H1 (cell line): ENCODE data around the gene PFKFB3. TPM values are rescaled to one million over a fixed set of nuclear protein-coding genes. Genes with fewer than 3 reads are reported as not detected.
"Not testable (repeated sequence)": the region's sequence is repeated elsewhere in the genome, so short reads cannot be mapped to it uniquely, and the experiment has no call there.

ENCODE experiments used
- CTCF ChIA-PET: fragments of 300-600 bp; sonication (Branson Sonifier 250); formaldehyde crosslinking; loops from one replicate; lab custom pipeline; 2021; ENCODE audit not compliant: partially characterized antibody; lab: Charles Lee
- POLR2A ChIA-PET: fragments of 300-600 bp; sonication (Branson Sonifier 250); formaldehyde crosslinking; loops from one replicate; lab custom pipeline; 2021; ENCODE audit warnings: inconsistent platforms; ENCODE audit not compliant: partially characterized antibody; lab: Charles Lee
- DNase-seq, 2 experiments: peaks; one replicate each; pipeline versions ENCODE4 v3.0.0 to v3.0.0-alpha.2; 2010 to 2022; ENCODE audit warnings: low spot score in 2 of 2, low read depth in 1 of 2, mixed read lengths in 1 of 2
- FAIRE-seq: peaks from 2 replicates; lab custom pipeline; 2011; peaks lifted over from hg19 to GRCh38; lab: Jason Lieb, UNC
- H2AFZ ChIP-seq: 2 replicates; pipeline ENCODE4 v1.8.1; 2012; ENCODE audit warnings: low read length, inconsistent platforms
- H2AK5ac ChIP-seq: 2 replicates; pipeline ENCODE4 v1.6.1; 2013; ENCODE audit warnings: low read depth, low read length
- H2BK120ac ChIP-seq: replicated peaks from 2 replicates; pipeline ENCODE3; 2013; ENCODE audit warnings: low read depth, low read length, inconsistent platforms
- H2BK12ac ChIP-seq: 2 replicates; pipeline ENCODE4 v1.6.1; 2013; ENCODE audit warnings: low read depth, low read length
- H2BK15ac ChIP-seq: 2 replicates; pipeline ENCODE4 v1.6.1; 2013; ENCODE audit warnings: low read length
- H2BK20ac ChIP-seq: 2 replicates; pipeline ENCODE4 v1.6.1; 2013; ENCODE audit warnings: low read length
- H2BK5ac ChIP-seq: 2 replicates; pipeline ENCODE4 v1.6.1; 2013; ENCODE audit warnings: low read depth, low read length
- H3K14ac ChIP-seq: 2 replicates; pipeline ENCODE4 v1.6.1; 2013; ENCODE audit warnings: inconsistent platforms; ENCODE audit not compliant: insufficient read length
- H3K18ac ChIP-seq: 2 replicates; pipeline ENCODE4 v1.6.1; 2013; ENCODE audit warnings: low read length; ENCODE audit errors: extremely low read depth
- H3K23ac ChIP-seq: 2 replicates; pipeline ENCODE4 v1.6.1; 2013; ENCODE audit warnings: inconsistent platforms; ENCODE audit not compliant: insufficient read length
- H3K23me2 ChIP-seq: 2 replicates; pipeline ENCODE4 v1.6.1; 2013; ENCODE audit warnings: low read depth, low read length
- H3K27ac ChIP-seq: 2 replicates; pipeline ENCODE4 v1.6.1; 2011; ENCODE audit warnings: low read depth, low read length, inconsistent platforms
- H3K27me3 ChIP-seq, 4 experiments: replicated peaks in 1 of 4; 1 replicate in 1 of 4; 2 replicates in 3 of 4; pipeline versions ENCODE4 v1.6.1 to v1.8.1; 2011 to 2013; ENCODE audit warnings: low read length in 3 of 4, mild to moderate bottlenecking in 3 of 4, inconsistent platforms in 2 of 4, mixed read lengths in 2 of 4, moderate library complexity in 1 of 4; ENCODE audit not compliant: control insufficient read depth in 3 of 4, insufficient read depth in 3 of 4; ENCODE audit errors: extremely low read depth in 1 of 4
- H3K36me3 ChIP-seq, 4 experiments: 2 replicates each; pipeline versions ENCODE4 v1.6.1 to v1.8.1; 2011 to 2013; ENCODE audit warnings: mild to moderate bottlenecking in 4 of 4, low read length in 3 of 4, moderate library complexity in 2 of 4, control low read depth in 1 of 4, inconsistent platforms in 1 of 4; ENCODE audit not compliant: insufficient read depth in 4 of 4, control insufficient read depth in 2 of 4
- H3K4ac ChIP-seq: replicated peaks from 2 replicates; pipeline ENCODE3; 2013; ENCODE audit warnings: low read length, low read depth, mixed read lengths, inconsistent platforms; ENCODE audit not compliant: insufficient read length
- H3K4me1 ChIP-seq, 4 experiments: replicated peaks in 1 of 4; 1 replicate in 1 of 4; 2 replicates in 3 of 4; pipeline versions ENCODE4 v1.6.1 to v1.8.1; 2011 to 2013; ENCODE audit warnings: low read length in 3 of 4, inconsistent platforms in 2 of 4, mixed read lengths in 1 of 4; ENCODE audit not compliant: insufficient read depth in 4 of 4, control insufficient read depth in 3 of 4
- H3K4me2 ChIP-seq, 2 experiments: 2 replicates each; pipeline versions ENCODE4 v1.6.1 to v1.8.1; 2011 to 2013; ENCODE audit warnings: low read depth in 2 of 2, low read length in 2 of 2, control low read depth in 1 of 2, inconsistent platforms in 1 of 2, mild to moderate bottlenecking in 1 of 2; ENCODE audit not compliant: insufficient read depth in 1 of 2
- H3K4me3 ChIP-seq, 4 experiments: fragments of 200-600, 300-600 bp in 1 of 4; sonication (generic), shearing (Covaris generic), sonication (Bioruptor Twin) in 1 of 4; 2 replicates each; pipeline versions ENCODE4 v1.5.1 to v1.8.1; 2011 to 2016; ENCODE audit warnings: low read length in 4 of 4, low read depth in 3 of 4, control low read depth in 2 of 4, inconsistent platforms in 2 of 4, mild to moderate bottlenecking in 2 of 4, mixed read lengths in 1 of 4, moderate library complexity in 1 of 4; ENCODE audit not compliant: insufficient read depth in 2 of 4; ENCODE audit errors: extremely low read depth in 1 of 4
- H3K56ac ChIP-seq: replicated peaks from 2 replicates; pipeline ENCODE3; 2013; ENCODE audit warnings: low read depth, mild to moderate bottlenecking, mixed read lengths, low read length, inconsistent platforms; ENCODE audit not compliant: insufficient read length
- H3K79me1 ChIP-seq: 2 replicates; pipeline ENCODE4 v1.6.1; 2013; ENCODE audit warnings: low read depth, low read length, control low read depth
- H3K79me2 ChIP-seq, 2 experiments: 2 replicates each; pipeline versions ENCODE4 v1.6.1 to v1.8.1; 2012 to 2013; ENCODE audit warnings: low read length in 2 of 2, mild to moderate bottlenecking in 2 of 2, inconsistent platforms in 1 of 2; ENCODE audit not compliant: insufficient read depth in 2 of 2, control insufficient read depth in 1 of 2
- H3K9ac ChIP-seq, 4 experiments: replicated peaks in 1 of 4; 1 replicate in 1 of 4; 2 replicates in 3 of 4; pipeline versions ENCODE4 v1.6.1 to v1.8.1; 2011 to 2013; ENCODE audit warnings: low read depth in 3 of 4, low read length in 3 of 4, control low read depth in 2 of 4, mild to moderate bottlenecking in 2 of 4, moderate library complexity in 2 of 4, inconsistent platforms in 1 of 4; ENCODE audit errors: extremely low read depth in 1 of 4
- H3K9me3 ChIP-seq, 2 experiments: 2 replicates each; pipeline versions ENCODE4 v1.6.1 to v1.8.1; 2012 to 2013; ENCODE audit warnings: mild to moderate bottlenecking in 2 of 2, moderate library complexity in 2 of 2, control low read depth in 1 of 2, inconsistent platforms in 1 of 2, low read depth in 1 of 2, low read length in 1 of 2, mixed read lengths in 1 of 2; ENCODE audit not compliant: insufficient read depth in 2 of 2
- H4K20me1 ChIP-seq, 2 experiments: replicated peaks in 1 of 2; 2 replicates each; pipeline versions ENCODE3 to v1.8.1; 2011 to 2013; ENCODE audit warnings: inconsistent platforms in 2 of 2, low read length in 2 of 2, mild to moderate bottlenecking in 1 of 2; ENCODE audit not compliant: insufficient read depth in 2 of 2, control insufficient read depth in 1 of 2
- H4K5ac ChIP-seq: 2 replicates; pipeline ENCODE4 v1.6.1; 2013; ENCODE audit warnings: low read length, low read depth, mixed read lengths, inconsistent platforms; ENCODE audit not compliant: insufficient read length
- H4K8ac ChIP-seq: 2 replicates; pipeline ENCODE4 v1.8.0; 2013; ENCODE audit warnings: mild to moderate bottlenecking, moderate library complexity, low read length, inconsistent platforms; ENCODE audit not compliant: insufficient read depth; ENCODE audit errors: extremely low read depth
- H4K91ac ChIP-seq: replicated peaks from 2 replicates; pipeline ENCODE3; 2013; ENCODE audit warnings: low read length, mixed read lengths, inconsistent platforms; ENCODE audit not compliant: insufficient read length
- CBX5 ChIP-seq: fragments of 300-800, 300-1000 bp; sonication (generic); IDR thresholded peaks from 2 replicates; pipeline ENCODE4 v1.7.1; 2016; ENCODE audit warnings: antibody characterized with exemption, low read length, low read depth
- CEBPB ChIP-seq: IDR thresholded peaks from 2 replicates; pipeline ENCODE4 v1.6.1; 2012; ENCODE audit warnings: low read depth, low read length
- GTF2F1 ChIP-seq: IDR thresholded peaks from 2 replicates; pipeline ENCODE4 v1.6.1; 2012; ENCODE audit warnings: low read depth, low read length, improper control_type of control experiment, borderline replicate concordance
- KDM1A ChIP-seq: fragments of 200-600, 300-600 bp; sonication (generic); IDR thresholded peaks from 2 replicates; pipeline ENCODE4 v1.7.1; 2016; ENCODE audit warnings: mild to moderate bottlenecking, low read length, borderline replicate concordance
- RFX5 ChIP-seq: IDR thresholded peaks from 2 replicates; pipeline ENCODE4 v1.6.1; 2011; ENCODE audit warnings: low read depth, low read length, improper control_type of control experiment, borderline replicate concordance
- SUZ12 ChIP-seq: fragments of 200-600 bp; sonication (generic); IDR thresholded peaks from 2 replicates; pipeline ENCODE4 v1.6.1; 2012; ENCODE audit warnings: mild to moderate bottlenecking, inconsistent platforms, low read length, moderate library complexity, mixed read lengths
- WGBS, 2 experiments: shearing (Covaris generic) in 1 of 2; methylation state at CpG; one replicate each; pipeline versions ENCODE4 v1.1.6 to v1.1.7; 2013 to 2015; ENCODE audit warnings: low lambda C conversion rate in 2 of 2, mixed read lengths in 2 of 2, inconsistent platforms in 1 of 2, low coverage in 1 of 2, missing lambda C conversion rate in 1 of 2; ENCODE audit not compliant: insufficient replicate concordance in 2 of 2, insufficient coverage in 1 of 2, insufficient read length in 1 of 2; ENCODE audit errors: extremely low coverage in 1 of 2, missing lambda C conversion rate in 1 of 2; 5-methylcytosine and 5-hydroxymethylcytosine counted together
- polyA plus RNA-seq, 7 experiments: library from polyadenylated mRNA; depleted of rRNA in 3 of 7; stranded (reverse) in 5 of 7; unstranded in 2 of 7; fragments of >200 nt in 5 of 7; fragments of 200-250 nt in 2 of 7; gene quantifications; 1 replicate in 5 of 7; 2 replicates in 1 of 7; 4 replicates in 1 of 7; pipeline versions ENCODE4 v1.2.1 to v1.2.3, GENCODE V29; 2011 to 2013; ENCODE audit warnings: missing spikeins in 2 of 7, mixed read lengths in 2 of 7
- total RNA-seq: library from RNA; stranded (reverse); fragmentation: NEBNext Ultra II Directional; extraction: Animal tissue kit (Norgen Biotek cat#: 25700); gene quantifications from 2 replicates; pipeline ENCODE4 v1.2.1, GENCODE V29; 2021

The PFKFB3 gene
- total and polyA plus RNA-seq, 2 of the 8 experiments (the other 6 are each of a cell fraction or from before 2014, with no cell fraction given), result 15.6 to 32.0 TPM

- TF ChIP-seq CEBPB (no peak), SUZ12 (no peak), RFX5 (no peak), GTF2F1 (no peak), KDM1A (no peak), CBX5 (no peak)
These were observed 6.9 kb upstream of the PFKFB3 start (continued) for GRCh38 chr10:6195846-6196245.

GRCh38 chr10:6196524-6196923, 6.2 kb upstream of the PFKFB3 start:
- H3K79me1 ChIP-seq, H3K56ac ChIP-seq, H3K23me2 ChIP-seq, H3K36me3 ChIP-seq, H3K14ac ChIP-seq, H3K4me3 ChIP-seq, H3K4me2 ChIP-seq, H2BK5ac ChIP-seq, H2BK20ac ChIP-seq, DNase-seq, POLR2A ChIA-PET, H3K9me3 ChIP-seq, H2AFZ ChIP-seq, H2BK15ac ChIP-seq, H3K23ac ChIP-seq, H2BK120ac ChIP-seq, H3K4ac ChIP-seq, FAIRE-seq, H4K5ac ChIP-seq, H3K79me2 ChIP-seq, H4K91ac ChIP-seq, H4K8ac ChIP-seq, H3K9ac ChIP-seq, H3K18ac ChIP-seq, H2BK12ac ChIP-seq, H3K27ac ChIP-seq, H2AK5ac ChIP-seq, H3K4me1 ChIP-seq: not testable (repeated sequence)
- WGBS, 2 experiments, result 92% methylated on average over 6 of the region's 6 CpGs; no CpG with 5 or more reads in 1 of the 2 experiments
- Histone ChIP-seq H3K27me3 (peaks cover 17 to 27% (median 24%) of the 10 kb centered on the region in 4 experiments; a peak in 6 of 7 replicates), H4K20me1 (peaks cover 10 to 13% of the 10 kb centered on the region in 2 experiments)
- CTCF ChIA-PET, result interaction anchor here (1.1 to 1.5 kb wide), 3 partner anchors 23 to 110 kb away, joined by 3 to 5 read pairs (median 3); no protein-coding TSS in a partner anchor
